Loucy (cell line): ENCODE measurements around the gene NBPF1.
"Not testable (repeated sequence)": the region's sequence is repeated elsewhere in the genome, so short reads cannot be mapped to it uniquely, and the experiment has no call there.

Source experiments
- CTCF ChIP-seq: fragments of 200-600 bp; sonication (generic); conservative IDR thresholded peaks from 2 replicates; pipeline ENCODE4 v1.5.1; 2014; ENCODE audit warnings: mild to moderate bottlenecking, antibody characterized with exemption, low read length
- EZH2phosphoT487 ChIP-seq: fragments of 200-600 bp; IDR thresholded peaks from 2 replicates; pipeline ENCODE4 v1.6.1; 2018; ENCODE audit warnings: antibody characterized with exemption, mild to moderate bottlenecking, moderate library complexity, borderline replicate concordance

GRCh38 chr1:16565324-16565723, 48.0 kb downstream of the NBPF1 start:
- not testable (repeated sequence) for TF ChIP-seq CTCF, EZH2phosphoT487
